Activated CD4-positive, alpha-beta T cell treated with anti-CD3 and anti-CD28 coated beads, Interleukin-2, amount 10 ng/mL, durations not matched to agents 7 days and 5 days (primary cell): ENCODE results near the gene CARD9. TPM values are rescaled to one million over a fixed set of nuclear protein-coding genes. Genes with fewer than 3 reads are reported as not detected.
"Not testable (repeated sequence)": the region's sequence is repeated elsewhere in the genome, so short reads cannot be mapped to it uniquely, and the experiment has no call there.

ENCODE experiments used
- CTCF ChIA-PET: fragments of 350-600 bp; sonication (Branson Sonifier 250); formaldehyde crosslinking; loops from one replicate; lab custom pipeline; 2021; ENCODE audit warnings: antibody characterized with exemption; lab: Charles Lee
- POLR2A ChIA-PET: fragments of 350-600 bp; sonication (Branson Sonifier 250); formaldehyde crosslinking; loops from one replicate; lab custom pipeline; 2021; ENCODE audit warnings: antibody characterized with exemption; lab: Charles Lee
- DNase-seq: peaks from one replicate; pipeline ENCODE4 v3.0.0-alpha.2; 2020
- H3K27ac Mint-ChIP-seq: one replicate; pipeline ENCODE4 v1.8.0; 2021; ENCODE audit warnings: mild to moderate bottlenecking, moderate library complexity, mixed read lengths
- H3K27me3 Mint-ChIP-seq: one replicate; pipeline ENCODE4 v1.8.0; 2021; ENCODE audit warnings: mixed read lengths
- H3K36me3 Mint-ChIP-seq: one replicate; pipeline ENCODE4 v1.8.0; 2021; ENCODE audit warnings: low read depth, mixed read lengths
- H3K4me1 Mint-ChIP-seq: one replicate; pipeline ENCODE4 v1.8.0; 2021; ENCODE audit warnings: mixed read lengths
- H3K4me3 Mint-ChIP-seq: one replicate; pipeline ENCODE4 v1.8.0; 2021; ENCODE audit warnings: mild to moderate bottlenecking, moderate library complexity, mixed read lengths
- H3K9me3 Mint-ChIP-seq: one replicate; pipeline ENCODE4 v1.8.0; 2021; ENCODE audit warnings: mixed read lengths
- total RNA-seq, 2 experiments: library from RNA; stranded (reverse); gene quantifications; one replicate each; pipeline ENCODE4 v1.2.3, GENCODE V29; 2021

The CARD9 gene
- total RNA-seq, 2 experiments from 2014 or later = 0.44 to 0.69 TPM

DNA sequence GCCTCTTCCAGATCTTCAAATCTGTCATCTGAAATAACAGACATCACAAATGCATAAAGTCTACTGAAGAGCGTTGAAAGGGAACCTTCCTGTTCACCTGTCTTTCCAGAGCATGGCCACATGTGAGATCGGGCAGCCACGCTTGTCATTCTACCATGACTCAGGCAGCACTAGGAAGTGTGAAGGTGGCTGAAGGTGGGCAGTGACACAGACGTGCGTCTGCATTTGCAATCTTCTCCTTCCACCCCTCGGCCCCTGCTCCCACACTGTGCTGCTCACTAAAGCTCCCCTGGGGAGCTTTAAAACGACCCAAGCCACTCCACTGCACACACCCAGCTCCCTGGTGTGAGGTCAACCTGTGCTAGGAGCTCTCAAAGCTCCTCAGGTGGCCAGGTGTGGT, 34.4 kb upstream of the CARD9 start:
- Mint-ChIP-seq H3K36me3 (peaks cover 52% of the 10 kb centered on the region), H3K4me3 (no peak overlapping the region), H3K27me3 (no peaks in the 10 kb centered on the region), H3K9me3 (no peaks in the 10 kb centered on the region), H3K4me1 (peaks cover 69% of the 10 kb centered on the region), H3K27ac (peak overlapping the region; percentile 17)
- POLR2A ChIA-PET = no interaction called here
- CTCF ChIA-PET = interaction anchor here (0.6 kb wide), 1 partner anchor 29 kb away, joined by 3 read pairs; no protein-coding TSS in a partner anchor
- no peak for DNase-seq

DNA sequence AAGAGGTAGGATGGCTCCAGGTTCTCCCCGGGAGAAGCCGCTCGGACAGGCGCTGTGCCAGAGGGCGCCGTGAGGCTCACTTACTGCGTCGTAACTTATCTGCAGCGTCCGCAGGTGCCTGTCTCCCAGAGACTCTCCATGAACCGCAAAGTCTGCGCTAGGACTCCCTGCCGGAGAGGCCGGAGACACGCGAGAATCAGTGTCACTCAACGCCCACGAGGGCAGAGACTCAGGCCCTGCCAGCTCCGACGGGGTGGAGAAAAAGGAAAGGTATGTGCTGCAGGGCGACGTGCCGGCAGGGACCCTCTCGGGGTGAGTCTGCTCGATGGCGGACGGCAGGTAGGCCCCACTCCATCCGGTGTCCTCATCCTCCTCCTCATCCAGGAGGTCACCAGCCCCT, 33.6 kb upstream of the CARD9 start:
- H3K36me3 Mint-ChIP-seq = peaks cover 54% of the 10 kb centered on the region
- DNase-seq, H3K4me3 Mint-ChIP-seq, POLR2A ChIA-PET, H3K27me3 Mint-ChIP-seq, H3K9me3 Mint-ChIP-seq, H3K27ac Mint-ChIP-seq: not testable (repeated sequence)
- H3K4me1 Mint-ChIP-seq = peaks cover 72% of the 10 kb centered on the region
- CTCF ChIA-PET = interaction anchor here (1.3 to 2.3 kb wide), 2 partner anchors 44 to 222 kb away, joined by 3 to 17 read pairs; partner anchors contain the start of gene DNLZ

DNA sequence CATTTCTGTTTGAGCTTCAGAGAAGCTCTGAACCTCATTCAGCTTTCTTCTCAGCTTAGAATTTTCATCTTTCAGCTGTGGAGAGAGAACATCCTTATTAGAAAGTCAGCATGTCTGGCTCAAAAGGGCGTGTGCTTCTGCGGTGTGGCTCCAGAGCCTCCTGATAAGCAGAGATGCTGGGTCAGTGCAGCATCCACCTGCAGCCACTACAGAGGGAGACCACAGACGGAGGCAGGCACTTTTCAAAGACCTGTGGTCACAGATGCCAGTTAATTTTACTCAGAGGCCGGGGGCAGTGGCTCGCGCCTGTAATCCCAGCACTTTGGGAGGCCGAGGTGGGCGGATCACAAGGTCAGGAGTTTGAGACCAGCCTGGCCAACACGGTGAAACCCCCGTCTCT, 32.4 kb upstream of the CARD9 start:
- POLR2A ChIA-PET = not testable (repeated sequence)

DNA sequence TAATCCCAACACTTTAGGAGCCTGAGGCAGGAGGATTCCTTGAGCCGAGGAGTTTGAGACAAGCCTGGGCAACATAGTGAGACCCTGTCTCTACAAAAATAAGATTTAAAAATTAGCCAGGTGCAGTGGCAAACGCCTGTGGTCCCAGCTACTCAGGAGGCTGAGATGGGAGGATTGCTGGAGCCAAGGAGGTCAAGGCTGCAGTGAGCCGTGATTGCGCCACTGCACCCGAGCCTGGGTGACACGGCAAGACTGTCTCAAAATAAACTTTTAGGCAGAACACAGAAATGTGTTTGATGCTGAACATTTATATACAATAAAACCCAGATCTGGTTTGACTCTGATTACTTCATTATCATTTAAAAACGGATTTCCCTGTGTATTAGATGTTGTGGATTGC, 32.0 kb upstream of the CARD9 start:
- Mint-ChIP-seq H3K27me3 (no peaks in the 10 kb centered on the region), H3K9me3 (no peaks in the 10 kb centered on the region), H3K4me1 (peaks cover 73% of the 10 kb centered on the region), H3K27ac (no peak overlapping the region), H3K4me3 (no peak overlapping the region), H3K36me3 (peaks cover 54% of the 10 kb centered on the region)
- ChIA-PET CTCF (interaction anchor here (2.3 kb wide), 1 partner anchor 42 kb away, joined by 17 read pairs; the partner anchor contains the start of gene DNLZ), POLR2A (no interaction called here)
- no peak for DNase-seq

More for the DNA sequence above, 32.4 kb upstream of the CARD9 start:
- not testable (repeated sequence) for H3K27me3 Mint-ChIP-seq, DNase-seq, H3K9me3 Mint-ChIP-seq, H3K27ac Mint-ChIP-seq, H3K4me3 Mint-ChIP-seq
- peaks cover 54% of the 10 kb centered on the region for H3K36me3 Mint-ChIP-seq
- peaks cover 69% of the 10 kb centered on the region for H3K4me1 Mint-ChIP-seq
- CTCF ChIA-PET = interaction anchor here (0.6 to 2.3 kb wide), 2 partner anchors 43 to 52 kb away, joined by 3 to 17 read pairs; partner anchors contain the start of gene DNLZ

DNA sequence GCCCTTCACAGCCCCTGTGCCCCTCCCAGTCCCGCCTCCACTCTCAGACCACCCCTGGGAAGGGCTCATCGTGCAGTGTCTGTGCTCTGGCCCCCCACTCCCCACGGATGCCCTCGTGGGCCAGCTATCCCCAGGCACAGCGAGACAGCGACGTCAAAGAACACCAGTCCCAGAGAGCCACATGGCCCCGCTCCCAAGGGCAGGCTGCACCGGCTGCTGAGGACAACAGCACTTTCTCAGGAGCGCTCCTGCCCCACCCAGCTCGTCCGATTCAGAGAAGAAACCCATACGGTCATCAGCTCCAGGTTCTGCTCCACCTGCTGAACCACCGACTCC, 31.3 kb upstream of the CARD9 start:
- peaks cover 74% of the 10 kb centered on the region for H3K4me1 Mint-ChIP-seq
- no peaks in the 10 kb centered on the region for H3K9me3 Mint-ChIP-seq
- no peaks in the 10 kb centered on the region for H3K27me3 Mint-ChIP-seq
- peaks cover 52% of the 10 kb centered on the region for H3K36me3 Mint-ChIP-seq
- POLR2A ChIA-PET = no interaction called here
- peak overlapping the region; percentile 85 for H3K27ac Mint-ChIP-seq
- peak overlapping the region; percentile 61 for H3K4me3 Mint-ChIP-seq
- no peak for DNase-seq
- CTCF ChIA-PET = interaction anchor here (0.8 to 2.3 kb wide), 2 partner anchors 41 kb away, joined by 3 to 17 read pairs; partner anchors contain the start of gene DNLZ

DNA sequence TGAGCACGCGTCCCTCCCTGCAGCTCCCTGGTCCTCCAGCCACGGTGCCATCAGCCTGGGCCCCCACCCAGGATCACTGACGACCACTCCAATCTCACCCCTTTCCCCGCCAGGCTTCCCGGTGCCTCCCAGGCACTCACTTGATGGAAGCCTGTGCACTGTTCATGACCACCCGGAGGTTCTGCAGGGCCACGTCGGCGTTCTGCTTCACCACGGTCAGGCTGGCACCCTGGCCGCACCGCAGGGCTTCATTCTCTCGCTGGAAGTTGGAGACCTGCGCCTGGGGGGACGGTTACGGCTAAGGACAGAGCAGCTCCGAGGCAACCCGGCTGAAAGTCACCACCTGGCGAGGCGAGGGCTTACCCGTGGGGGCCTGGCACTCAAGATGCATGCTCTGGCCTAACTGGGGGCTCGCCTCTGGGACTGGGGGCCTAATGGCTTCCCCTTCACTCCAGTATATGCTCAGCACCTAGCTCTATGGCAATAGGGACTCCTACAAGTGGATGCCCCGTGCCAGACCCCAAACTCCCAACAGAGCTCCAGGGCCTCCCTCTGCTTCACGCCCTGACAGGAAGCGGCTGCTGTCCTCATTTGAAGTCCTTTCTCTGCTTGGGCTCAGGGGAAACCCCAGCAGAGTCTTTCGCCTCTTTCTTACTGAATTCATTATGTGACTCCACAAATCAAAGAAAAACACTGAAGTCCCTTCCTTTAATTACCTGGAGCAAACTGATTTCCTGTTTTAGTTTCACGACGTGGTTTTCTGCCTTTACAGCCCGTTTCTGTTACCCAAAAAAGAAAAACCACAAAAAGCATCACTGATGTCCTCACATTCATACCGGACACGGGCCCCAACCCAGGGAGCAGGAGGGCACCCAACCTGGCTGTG, 30.7 kb upstream of the CARD9 start:
- Mint-ChIP-seq H3K4me1 (peaks cover 70% of the 10 kb centered on the region), H3K27me3 (no peaks in the 10 kb centered on the region), H3K27ac (peak overlapping the region; percentile 85), H3K4me3 (peak overlapping the region; percentile 61), H3K9me3 (no peaks in the 10 kb centered on the region), H3K36me3 (peaks cover 50% of the 10 kb centered on the region)
- ChIA-PET CTCF (interaction anchor here (0.8 to 2.0 kb wide), 2 partner anchors 20 to 40 kb away, joined by 3 to 6 read pairs; partner anchors contain the start of gene DNLZ), POLR2A (no interaction called here)
- DNase-seq = peak; percentile 47

DNA sequence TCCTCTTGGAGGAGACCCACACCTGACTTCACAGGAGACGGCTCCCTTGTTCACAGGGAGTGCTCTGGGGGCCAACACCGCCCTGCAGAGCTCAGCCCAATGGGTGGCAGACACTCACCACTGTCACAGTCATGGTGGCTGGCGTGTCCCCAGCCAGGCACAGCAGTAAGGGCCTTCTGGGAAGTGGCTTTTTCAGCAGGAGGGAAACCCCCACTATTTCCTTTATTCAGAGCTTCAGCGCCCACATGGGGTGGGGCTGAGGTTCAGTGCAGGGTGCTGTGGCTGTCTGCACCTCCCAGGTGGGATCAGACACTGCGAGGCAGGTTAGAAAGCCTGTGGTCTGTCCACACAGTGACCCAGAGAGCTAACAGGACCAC, 30.1 kb upstream of the CARD9 start:
- Mint-ChIP-seq H3K27ac (peak overlapping the region; percentile 85), H3K4me1 (peaks cover 70% of the 10 kb centered on the region), H3K9me3 (no peaks in the 10 kb centered on the region), H3K36me3 (peaks cover 47% of the 10 kb centered on the region), H3K4me3 (peak overlapping the region; percentile 61), H3K27me3 (no peaks in the 10 kb centered on the region)
- ChIA-PET POLR2A (no interaction called here), CTCF (interaction anchor here (2.0 kb wide), 1 partner anchor 21 kb away, joined by 6 read pairs; no protein-coding TSS in a partner anchor)
- DNase-seq = peak; percentile 81

DNA sequence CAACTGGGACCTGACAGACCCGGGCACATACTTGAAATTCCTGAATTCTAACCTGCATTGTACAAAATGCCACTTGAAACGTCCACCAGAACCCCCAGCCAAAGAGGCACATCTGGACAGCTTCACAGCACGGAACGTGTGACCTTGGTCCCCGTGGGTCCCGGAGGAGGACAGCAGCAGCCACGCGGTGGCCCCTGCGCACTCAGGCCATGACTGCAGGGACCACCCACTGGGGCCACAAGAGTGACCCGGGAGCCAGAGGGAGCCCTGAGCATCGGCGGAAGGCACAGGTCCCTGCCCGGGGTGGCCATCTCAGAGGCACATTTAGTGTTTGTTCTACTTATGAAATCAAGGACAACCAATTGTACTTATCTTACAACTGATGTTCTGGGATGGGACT, 28.6 kb upstream of the CARD9 start:
- Mint-ChIP-seq H3K4me3 (no peak overlapping the region), H3K27ac (no peak overlapping the region), H3K9me3 (no peaks in the 10 kb centered on the region), H3K36me3 (peaks cover 38% of the 10 kb centered on the region), H3K4me1 (peaks cover 66% of the 10 kb centered on the region), H3K27me3 (no peaks in the 10 kb centered on the region)
- no peak for DNase-seq
- ChIA-PET CTCF (interaction anchor here (1.5 to 7.1 kb wide), 5 partner anchors 10 to 39 kb away, joined by 5 to 40 read pairs (median 7); partner anchors contain the start of gene DNLZ), POLR2A (no interaction called here)

DNA sequence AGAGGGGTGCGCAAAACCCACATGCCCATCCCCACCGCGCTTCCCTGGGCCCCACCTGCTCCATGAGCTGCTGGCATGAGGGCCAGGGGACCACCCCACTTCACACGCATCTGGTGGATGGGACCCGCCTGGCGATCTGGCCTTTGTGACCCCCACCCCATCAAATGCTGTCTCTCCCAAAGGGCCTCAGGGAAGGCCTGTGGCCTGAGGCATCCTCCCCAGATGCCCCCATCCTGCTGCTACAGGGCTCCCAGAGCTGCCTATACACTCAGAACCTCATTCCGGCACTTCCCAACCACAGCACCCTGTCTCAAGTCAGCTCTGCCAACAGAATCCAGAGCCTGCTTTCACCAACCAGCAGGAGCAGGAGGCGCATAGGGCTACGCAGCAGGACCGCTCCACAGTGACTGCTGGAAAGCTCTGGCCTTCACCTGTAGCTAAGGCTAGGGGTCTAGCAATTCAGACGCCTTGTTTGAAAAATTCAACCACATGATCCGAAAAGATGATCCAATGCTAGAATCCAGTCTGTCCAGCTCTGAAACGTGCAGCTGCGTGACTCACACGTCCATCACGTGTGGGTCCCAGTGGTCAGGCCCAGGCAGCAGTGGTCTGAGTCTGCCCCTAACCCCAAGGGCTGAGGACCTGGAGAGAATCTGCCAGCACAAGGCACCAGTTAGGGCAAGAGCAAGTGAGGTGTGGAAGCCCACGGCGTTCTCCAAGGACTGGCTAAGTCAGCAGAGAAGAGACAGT, 27.9 kb upstream of the CARD9 start:
- H3K27me3 Mint-ChIP-seq = no peaks in the 10 kb centered on the region
- H3K9me3 Mint-ChIP-seq = no peaks in the 10 kb centered on the region
- H3K4me1 Mint-ChIP-seq = peaks cover 65% of the 10 kb centered on the region
- CTCF ChIA-PET = interaction anchor here (0.6 to 7.1 kb wide), 12 partner anchors 8 to 326 kb away, joined by 3 to 40 read pairs (median 4); partner anchors contain the start of gene DNLZ
- POLR2A ChIA-PET = interaction anchor here (0.6 kb wide), 1 partner anchor 24 kb away, joined by 3 read pairs; no protein-coding TSS in a partner anchor
- no peak for DNase-seq
- H3K36me3 Mint-ChIP-seq = peaks cover 35% of the 10 kb centered on the region
- peak overlapping the region; percentile 75 for H3K27ac Mint-ChIP-seq
- peak overlapping the region; percentile 27 for H3K4me3 Mint-ChIP-seq

DNA sequence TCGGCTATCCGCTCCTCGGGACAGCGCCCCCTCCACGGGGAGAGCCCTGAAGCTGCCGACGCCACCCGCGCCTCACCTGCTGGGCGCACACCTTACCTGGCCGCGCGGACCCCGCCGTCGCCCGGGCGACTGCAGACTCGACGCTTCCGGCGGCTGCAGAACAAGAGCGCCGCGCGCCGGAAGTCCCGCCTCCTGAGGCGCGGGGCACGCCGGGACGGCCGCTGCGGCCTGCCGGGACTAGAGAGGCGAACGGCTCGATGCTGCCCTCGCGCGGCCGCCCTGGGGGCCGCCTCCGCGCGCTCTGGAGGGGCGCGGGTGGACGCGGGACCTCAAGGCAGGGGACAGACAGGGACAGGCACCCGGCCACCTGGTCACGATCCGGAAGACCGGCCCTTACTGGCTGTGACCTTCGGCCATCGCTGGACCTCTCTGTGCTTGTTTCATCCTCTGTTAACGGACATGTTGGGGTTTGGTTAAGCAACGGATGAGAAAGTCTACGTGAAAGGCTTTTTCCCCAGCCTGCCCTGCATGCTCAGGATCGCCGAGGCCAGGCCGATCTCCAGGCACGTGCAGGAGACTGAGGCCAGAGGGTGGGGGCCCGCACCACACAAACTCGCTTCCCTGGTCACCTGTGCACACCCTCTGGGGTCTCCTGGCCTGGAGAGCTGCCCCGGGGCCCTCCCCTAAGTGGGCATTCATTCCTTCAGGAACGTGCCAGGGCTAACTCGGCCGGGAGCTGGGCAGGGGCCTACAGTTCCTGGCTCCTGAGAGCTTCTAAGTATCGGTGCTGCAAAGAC, 26.8 kb upstream of the CARD9 start, which contains the start of gene SNAPC4:
Gene SNAPC4 (minus strand): TSS at position 133 of the 797 bp plus-strand sequence. CDS start 1,742 bp downstream, outside the sequence.
- Mint-ChIP-seq H3K4me1 (peaks cover 57% of the 10 kb centered on the region), H3K27me3 (no peaks in the 10 kb centered on the region), H3K27ac (peak within 1 kb of the TSS; percentile 86), H3K4me3 (peak within 1 kb of the TSS; percentile 80), H3K36me3 (peaks cover 28% of the 10 kb centered on the region), H3K9me3 (no peaks in the 10 kb centered on the region)
- CTCF ChIA-PET = interaction anchor here (0.6 to 7.1 kb wide), 12 partner anchors 8 to 327 kb away, joined by 3 to 40 read pairs (median 4); partner anchors contain the start of gene DNLZ
- POLR2A ChIA-PET = no interaction called here
- DNase-seq = peak; percentile 86

DNA sequence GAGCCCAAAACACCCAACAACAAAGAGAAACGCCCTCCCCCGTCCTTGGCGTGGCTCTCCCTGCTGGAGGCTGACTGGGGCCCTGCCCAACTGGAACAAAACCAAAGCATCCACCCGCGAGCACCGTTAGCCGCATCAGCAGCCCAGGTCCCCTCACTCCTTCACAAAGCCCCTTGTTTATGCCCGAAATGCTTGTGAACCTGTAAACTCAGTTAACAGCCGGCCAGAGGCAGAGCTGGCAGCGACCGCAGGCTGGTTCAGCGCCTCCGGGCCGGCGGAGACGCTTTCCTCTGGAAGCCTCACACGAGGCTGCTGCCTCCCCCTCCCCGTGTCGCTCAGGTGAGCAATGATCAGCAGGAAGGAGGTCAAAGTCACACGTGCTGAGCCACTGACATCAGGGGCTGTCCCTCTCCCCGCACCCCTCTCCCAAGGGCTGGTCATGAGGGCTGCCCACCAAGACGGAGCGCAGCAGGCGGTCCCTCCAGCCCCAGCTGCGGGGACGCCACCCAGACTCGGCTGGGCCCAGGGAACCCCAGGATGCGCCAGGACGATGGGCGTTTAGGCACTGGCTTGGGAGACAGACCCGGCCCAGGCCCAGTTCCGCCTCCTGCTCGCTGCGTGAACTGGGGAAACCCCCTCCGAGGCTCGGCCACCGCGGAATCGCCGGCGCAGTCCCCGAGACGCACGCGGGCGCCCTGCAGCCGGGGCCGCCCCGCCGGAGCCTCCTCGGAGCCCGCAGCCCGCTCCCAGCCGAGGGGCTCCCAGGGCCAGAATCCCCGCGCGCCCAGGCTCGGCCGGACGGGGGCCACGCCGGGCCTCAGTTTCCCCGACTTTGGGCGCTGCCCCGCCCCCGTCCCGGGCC, 25.9 kb upstream of the CARD9 start:
- Mint-ChIP-seq H3K27ac (peak overlapping the region; percentile 69), H3K4me1 (peaks cover 49% of the 10 kb centered on the region), H3K9me3 (no peaks in the 10 kb centered on the region), H3K36me3 (peaks cover 26% of the 10 kb centered on the region), H3K27me3 (no peaks in the 10 kb centered on the region), H3K4me3 (peak overlapping the region; percentile 80)
- ChIA-PET CTCF (interaction anchor here (0.6 to 7.1 kb wide), 6 partner anchors 10 to 260 kb away, joined by 3 to 40 read pairs (median 5); partner anchors contain the start of gene DNLZ), POLR2A (no interaction called here)
- DNase-seq = peak; percentile 26
